HUES6 (cell line): ENCODE results near the gene DUOXA2.
"Not testable (repeated sequence)": the region's sequence is repeated elsewhere in the genome, so short reads cannot be mapped to it uniquely, and the experiment has no call there.

Experiments
- H3K27ac ChIP-seq: 2 replicates; pipeline ENCODE4 v1.7.0; 2013; ENCODE audit warnings: low read depth, mild to moderate bottlenecking, low read length, inconsistent platforms
- H3K27me3 ChIP-seq: 2 replicates; pipeline ENCODE4 v1.6.1; 2013; ENCODE audit warnings: low read length; ENCODE audit not compliant: control insufficient read depth, insufficient read depth
- H3K36me3 ChIP-seq: 2 replicates; pipeline ENCODE4 v1.6.1; 2013; ENCODE audit warnings: low read length; ENCODE audit not compliant: control insufficient read depth, insufficient read depth
- H3K4me1 ChIP-seq: 2 replicates; pipeline ENCODE4 v1.6.1; 2013; ENCODE audit warnings: low read length; ENCODE audit not compliant: control insufficient read depth, insufficient read depth
- H3K4me3 ChIP-seq: 2 replicates; pipeline ENCODE4 v1.5.1; 2013; ENCODE audit warnings: low read depth, low read length
- H3K9ac ChIP-seq: one replicate; pipeline ENCODE4 v1.6.1; 2013; ENCODE audit warnings: mild to moderate bottlenecking, low read length
- H3K9me3 ChIP-seq: 2 replicates; pipeline ENCODE4 v1.6.1; 2013; ENCODE audit warnings: low read depth, low read length; ENCODE audit not compliant: control insufficient read depth, insufficient read depth

Gene DUOXA2

DNA sequence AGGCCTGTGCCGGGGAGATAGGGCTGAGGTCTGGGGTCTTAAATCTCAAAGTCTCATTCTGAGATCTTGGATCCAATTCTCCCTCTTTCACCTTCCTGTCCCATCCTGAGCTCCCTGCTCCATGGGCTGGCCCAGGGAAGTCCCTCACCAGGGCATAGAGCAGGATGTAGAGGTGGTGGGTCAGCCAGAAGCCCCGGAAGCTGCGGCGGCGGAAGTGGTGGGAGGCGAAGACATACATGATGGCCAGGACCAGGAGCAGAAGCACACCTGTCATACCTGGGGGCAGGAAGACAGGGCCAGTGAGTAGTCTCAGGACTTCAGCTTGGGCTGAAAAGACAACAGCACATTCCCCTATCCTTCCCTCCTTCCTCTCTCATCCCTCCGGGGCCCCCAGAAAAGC is 16.7 kb upstream of the DUOXA2 start:
- H3K4me3 ChIP-seq: no peak overlapping the region
- no peaks in the 10 kb centered on the region for H3K9me3 ChIP-seq
- H3K9ac ChIP-seq: no peak overlapping the region
- H3K27ac ChIP-seq: no peak overlapping the region
- H3K4me1 ChIP-seq: peaks cover 17% of the 10 kb centered on the region
- no peaks in the 10 kb centered on the region for H3K36me3 ChIP-seq
- no peaks in the 10 kb centered on the region; the same call in none of the 2 replicates for H3K27me3 ChIP-seq

- Histone ChIP-seq H3K9me3 (no peaks in the 10 kb centered on the region), H3K4me1 (peaks cover 17% of the 10 kb centered on the region), H3K4me3 (no peak overlapping the region), H3K27ac (no peak overlapping the region), H3K36me3 (no peaks in the 10 kb centered on the region), H3K27me3 (no peaks in the 10 kb centered on the region; the same call in none of the 2 replicates), H3K9ac (no peak overlapping the region)
Observed at GRCh38 chr15:45099549-45100165, 14.5 kb upstream of the DUOXA2 start.

- H3K27ac ChIP-seq: no peak overlapping the region
- H3K9ac ChIP-seq: no peak overlapping the region
- H3K9me3 ChIP-seq: no peaks in the 10 kb centered on the region
- no peaks in the 10 kb centered on the region for H3K36me3 ChIP-seq
- H3K4me1 ChIP-seq: peaks cover 17% of the 10 kb centered on the region
- H3K4me3 ChIP-seq: no peak overlapping the region
- H3K27me3 ChIP-seq: peaks cover 2% of the 10 kb centered on the region
Observed at GRCh38 chr15:45100884-45101625, 13.1 kb upstream of the DUOXA2 start.

- Histone ChIP-seq H3K36me3 (no peaks in the 10 kb centered on the region), H3K9ac (no peak overlapping the region), H3K27me3 (peaks cover 7% of the 10 kb centered on the region), H3K9me3 (no peaks in the 10 kb centered on the region), H3K27ac (no peak overlapping the region), H3K4me1 (peaks cover 19% of the 10 kb centered on the region), H3K4me3 (no peak overlapping the region)
Observed at GRCh38 chr15:45101749-45102148, 12.4 kb upstream of the DUOXA2 start.

- Histone ChIP-seq H3K27me3 (peaks cover 12% of the 10 kb centered on the region), H3K9me3 (no peaks in the 10 kb centered on the region), H3K27ac (no peak overlapping the region), H3K4me3 (no peak overlapping the region), H3K36me3 (no peaks in the 10 kb centered on the region), H3K4me1 (peaks cover 20% of the 10 kb centered on the region), H3K9ac (no peak overlapping the region)
Observed at GRCh38 chr15:45102226-45102625, 11.9 kb upstream of the DUOXA2 start.

- H3K4me3 ChIP-seq, H3K9ac ChIP-seq, H3K27ac ChIP-seq, H3K9me3 ChIP-seq, H3K36me3 ChIP-seq: not testable (repeated sequence)
- H3K4me1 ChIP-seq: peaks cover 20% of the 10 kb centered on the region
- H3K27me3 ChIP-seq: peaks cover 26% of the 10 kb centered on the region
Observed at GRCh38 chr15:45104170-45104569, 10.0 kb upstream of the DUOXA2 start.

DNA sequence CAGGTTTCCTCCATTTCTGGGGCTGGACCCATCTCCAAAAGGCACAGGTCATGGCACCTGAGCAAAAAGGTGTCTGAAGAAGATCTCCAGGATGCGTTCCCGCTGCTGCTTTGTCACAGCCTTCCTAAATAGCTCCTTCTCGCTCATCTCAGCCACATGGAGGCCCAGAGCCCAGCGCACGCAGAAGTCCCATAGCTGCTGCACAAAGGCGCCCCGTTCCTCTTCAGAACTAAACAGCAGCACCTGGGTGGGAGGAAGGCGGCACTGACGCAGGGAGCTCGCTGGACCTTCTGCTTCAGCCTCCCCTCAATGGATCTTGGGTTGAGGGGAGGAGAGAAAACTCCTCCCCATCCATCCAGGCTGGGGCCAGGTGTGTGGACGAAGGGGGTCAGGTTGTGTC is 8.5 kb upstream of the DUOXA2 start:
- Histone ChIP-seq H3K27me3 (peaks cover 40% of the 10 kb centered on the region), H3K9me3 (no peaks in the 10 kb centered on the region), H3K9ac (no peak overlapping the region), H3K4me1 (peaks cover 16% of the 10 kb centered on the region), H3K4me3 (no peak overlapping the region), H3K36me3 (no peaks in the 10 kb centered on the region), H3K27ac (no peak overlapping the region)

- no peak overlapping the region for H3K9ac ChIP-seq
- H3K4me1 ChIP-seq: peaks cover 10% of the 10 kb centered on the region
- H3K9me3 ChIP-seq: no peaks in the 10 kb centered on the region
- peaks cover 44% of the 10 kb centered on the region for H3K27me3 ChIP-seq
- no peak overlapping the region for H3K4me3 ChIP-seq
- no peaks in the 10 kb centered on the region for H3K36me3 ChIP-seq
- H3K27ac ChIP-seq: no peak overlapping the region
Observed at GRCh38 chr15:45106002-45106790, 7.9 kb upstream of the DUOXA2 start.

DNA sequence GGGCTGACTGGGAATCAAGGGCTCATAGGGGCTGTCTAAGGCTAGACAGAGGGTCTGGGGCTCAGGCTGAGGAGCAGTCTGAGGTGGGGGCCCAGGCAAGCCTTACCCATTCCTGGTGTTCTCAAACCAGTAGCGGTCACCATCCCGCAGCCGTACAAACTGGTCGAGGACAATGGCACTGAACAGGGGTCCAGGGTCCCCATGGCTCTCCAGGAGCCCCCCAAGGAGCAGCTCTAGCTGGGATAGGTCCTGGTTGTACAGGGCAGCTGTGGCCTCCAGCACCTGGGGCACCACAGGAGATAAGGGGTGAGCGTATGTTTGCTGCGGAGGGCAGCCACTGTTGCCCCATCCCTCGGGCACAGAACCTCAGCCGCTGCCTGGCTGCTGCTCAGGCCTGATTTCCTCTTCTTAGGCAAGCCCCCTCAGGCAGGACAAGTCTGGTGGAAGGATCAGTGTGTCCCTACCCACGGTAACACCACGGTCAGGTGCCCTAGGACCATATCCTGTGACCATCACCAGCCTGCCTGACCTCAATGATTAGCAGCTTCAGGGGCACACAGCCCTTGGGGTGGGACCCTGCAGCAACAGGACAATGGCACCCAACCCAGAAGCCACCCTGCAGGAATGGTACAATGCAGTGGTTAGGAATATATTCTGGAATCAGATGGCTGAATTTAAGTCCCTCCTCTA is 6.0 kb upstream of the DUOXA2 start:
- H3K27ac ChIP-seq: no peak overlapping the region
- H3K9ac ChIP-seq: no peak overlapping the region
- no peaks in the 10 kb centered on the region for H3K36me3 ChIP-seq
- no peaks in the 10 kb centered on the region for H3K9me3 ChIP-seq
- H3K4me1 ChIP-seq: peaks cover 11% of the 10 kb centered on the region
- H3K27me3 ChIP-seq: peaks cover 63% of the 10 kb centered on the region
- no peak overlapping the region for H3K4me3 ChIP-seq

GRCh38 chr15:45110256-45110820 is 3.8 kb upstream of the DUOXA2 start:
- Histone ChIP-seq H3K4me3 (no peak overlapping the region), H3K36me3 (no peaks in the 10 kb centered on the region), H3K27ac (no peak overlapping the region), H3K9me3 (no peaks in the 10 kb centered on the region), H3K4me1 (peaks cover 26% of the 10 kb centered on the region), H3K27me3 (peaks cover 86% of the 10 kb centered on the region), H3K9ac (no peak overlapping the region)
